GM19372 (cell line): Measurements from ENCODE around the gene HS6ST3.

ENCODE experiments used
- ATAC-seq: cut with Tn5 transposase; IDR thresholded peaks from one replicate; pipeline ENCODE4 v1.9.1; 2021; ENCODE audit warnings: mild to moderate bottlenecking, low read depth, moderate library complexity; ENCODE audit not compliant: unreplicated experiment

HS6ST3 gene

DNA sequence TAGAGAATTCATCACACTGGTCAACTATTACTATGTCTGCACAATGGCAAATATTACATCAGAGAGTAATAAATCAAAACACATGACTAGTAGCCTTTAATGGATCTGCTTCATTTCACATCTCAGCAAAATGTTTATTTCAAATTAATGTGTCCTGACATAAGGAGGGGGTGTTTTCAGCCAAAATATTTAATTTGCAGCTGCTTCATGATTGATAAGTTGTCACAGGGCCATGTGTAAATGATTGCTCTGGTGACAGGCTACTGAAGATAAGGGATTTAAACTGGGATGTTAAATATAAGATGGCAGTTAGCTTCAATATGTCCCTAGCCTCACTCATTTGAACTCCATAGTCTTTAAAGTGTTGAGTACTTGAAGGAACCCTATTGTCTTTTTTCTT, 601.1 kb downstream of the HS6ST3 start:
- no peak for ATAC-seq

DNA sequence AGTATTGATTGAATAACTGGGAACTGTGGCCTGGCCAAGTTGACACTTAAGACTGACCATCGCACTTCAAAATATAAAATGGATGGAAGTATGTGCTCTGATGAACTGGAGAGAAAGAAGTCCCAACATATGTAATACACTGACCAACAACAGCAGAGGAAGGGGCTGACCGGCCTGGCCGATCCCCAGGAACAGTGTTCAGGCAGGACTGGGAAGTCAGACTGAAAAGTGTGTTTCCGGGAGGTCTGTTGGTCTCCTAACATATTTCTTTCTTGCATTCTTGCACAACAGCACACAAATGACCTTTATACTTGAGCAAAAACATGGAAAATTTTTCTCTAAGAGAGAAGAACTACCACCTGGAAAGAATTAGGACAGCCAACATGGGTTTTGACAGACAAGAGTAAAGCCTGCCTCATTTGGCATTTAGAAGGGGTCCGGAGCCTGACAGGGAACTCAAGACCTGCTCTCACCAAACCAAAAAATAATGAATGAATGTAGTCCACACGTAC, 606.5 kb downstream of the HS6ST3 start:
- ATAC-seq: no peak

DNA sequence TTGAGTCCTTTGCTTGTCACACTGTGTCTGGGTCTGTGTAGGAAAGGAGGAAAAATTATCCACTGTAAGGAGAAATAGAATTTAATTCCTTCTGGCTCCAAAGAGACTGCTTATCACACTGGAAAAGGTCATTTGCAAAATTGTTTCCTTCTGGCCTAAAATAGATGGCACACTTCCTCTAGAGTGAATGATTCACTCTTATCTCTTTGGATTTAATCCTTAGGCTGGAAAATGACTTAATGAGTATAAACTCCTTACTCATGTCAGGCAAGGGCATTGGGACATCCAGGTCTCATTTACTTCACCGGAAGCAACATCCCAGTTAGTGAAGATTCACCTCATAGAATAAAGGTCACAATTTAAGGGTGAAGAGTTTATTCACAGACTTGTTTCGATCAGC, 610.8 kb downstream of the HS6ST3 start:
- no peak for ATAC-seq

GRCh38 chr13:96707146-96707545, 617.2 kb downstream of the HS6ST3 start:
- no peak for ATAC-seq

DNA sequence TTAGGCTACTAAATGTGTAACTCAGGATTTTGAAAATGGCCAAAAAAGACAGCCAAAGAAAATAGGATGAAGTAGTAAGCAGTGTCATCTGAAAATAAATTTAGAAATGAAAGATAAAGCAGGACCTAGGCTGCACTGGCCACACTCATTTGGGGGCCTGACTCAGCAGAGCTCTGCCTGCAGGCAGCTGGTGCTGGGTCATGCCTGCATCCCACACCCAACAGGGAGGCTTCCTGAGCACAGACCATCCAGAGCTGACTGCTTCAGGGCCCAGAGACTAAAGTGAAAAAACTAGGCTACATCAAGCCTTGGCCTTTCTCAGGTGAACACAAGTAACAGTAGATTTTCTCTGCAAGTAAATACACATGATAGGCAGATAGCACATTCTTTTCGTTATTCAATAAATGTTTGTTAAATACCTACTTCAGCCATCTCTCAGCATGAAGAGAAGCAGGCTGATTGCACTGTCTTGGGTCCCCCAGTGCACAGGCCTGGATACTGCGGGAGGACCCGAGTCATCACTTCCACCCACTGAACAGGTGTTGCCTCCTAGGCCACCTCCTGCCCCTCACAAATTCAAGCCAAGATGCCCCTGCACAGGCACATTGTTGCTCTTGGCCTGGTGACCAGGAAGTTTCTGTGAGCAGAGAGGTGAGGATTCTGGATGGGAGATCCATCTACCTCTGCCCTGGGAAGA, 620.4 kb downstream of the HS6ST3 start:
- no peak for ATAC-seq

DNA sequence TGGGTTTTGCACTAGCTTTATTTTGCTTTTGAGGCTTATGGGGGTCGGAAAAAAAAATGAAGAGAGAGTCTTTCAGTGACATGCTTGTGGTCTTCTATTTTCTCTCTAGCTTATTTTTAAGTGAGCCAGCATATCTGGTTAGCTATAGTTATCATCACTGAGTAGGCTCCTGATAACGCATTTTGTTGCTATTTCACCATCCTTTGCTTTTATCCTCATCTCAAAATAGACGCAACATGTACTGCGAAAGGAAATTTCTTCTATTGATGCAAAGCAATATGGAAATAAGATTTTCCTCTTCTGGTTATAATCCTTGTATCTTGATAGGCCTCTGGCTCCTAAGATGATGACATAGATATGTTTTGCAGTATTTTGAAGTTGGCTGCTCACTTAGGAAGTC, 630.5 kb downstream of the HS6ST3 start:
- ATAC-seq: no peak

DNA sequence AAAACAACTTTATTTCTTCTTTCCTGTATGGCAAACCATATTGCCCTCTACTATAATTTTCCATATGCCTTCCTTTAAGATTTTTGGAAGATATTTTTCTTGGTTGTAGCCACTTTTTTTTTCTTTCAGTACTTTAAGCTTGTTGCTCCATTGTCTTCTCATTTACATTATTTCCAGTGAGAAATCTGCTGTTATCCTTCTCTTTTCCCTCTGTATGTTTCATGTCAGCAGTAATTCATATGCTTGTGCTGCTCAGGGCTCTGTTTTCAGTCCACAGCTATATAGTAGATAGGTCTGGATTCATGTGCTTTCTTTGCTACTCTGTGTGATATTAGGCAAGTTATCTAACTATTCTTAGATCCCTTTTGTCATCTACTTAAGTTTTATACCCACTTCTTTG, 636.7 kb downstream of the HS6ST3 start:
- no peak for ATAC-seq

DNA sequence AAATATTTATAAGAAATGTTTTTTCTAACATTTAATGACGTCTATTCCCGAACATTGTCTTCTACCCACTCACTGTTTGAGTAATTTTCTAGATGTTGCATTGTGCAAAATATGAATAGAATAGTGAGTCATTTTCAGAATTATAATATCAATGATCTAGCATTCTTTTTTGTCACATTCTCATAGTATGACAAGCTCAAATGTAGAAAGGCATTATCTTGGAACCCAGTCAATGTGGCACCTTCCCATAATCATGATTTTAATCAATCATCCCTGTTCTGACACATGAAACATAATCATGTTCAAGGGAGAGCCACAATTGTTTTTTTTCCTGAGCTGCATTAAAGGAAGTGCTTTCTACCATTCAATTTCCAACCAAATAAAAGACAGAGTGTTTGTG, 638.6 kb downstream of the HS6ST3 start:
- ATAC-seq: no peak

- ATAC-seq: no peak
Observed at GRCh38 chr13:96730676-96731075, 640.8 kb downstream of the HS6ST3 start.

DNA sequence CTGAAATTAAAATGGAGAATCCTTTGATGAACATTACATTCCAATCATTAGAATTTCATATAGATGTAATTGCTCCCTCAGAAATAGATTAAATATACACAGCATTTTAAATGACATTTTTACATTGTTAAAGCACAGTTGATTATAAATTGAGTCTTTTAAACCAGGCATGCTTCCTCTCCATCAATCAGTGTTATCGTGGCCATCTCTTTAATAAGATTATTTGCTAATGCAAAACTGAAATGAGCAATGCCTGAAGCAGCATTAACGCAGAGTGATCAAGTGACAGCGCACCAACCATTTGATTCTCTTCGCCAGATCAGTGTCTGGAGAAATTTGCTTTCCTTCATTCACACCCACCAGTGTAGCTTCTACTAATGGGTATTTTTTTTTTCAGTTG, 644.6 kb downstream of the HS6ST3 start:
- ATAC-seq: no peak

DNA sequence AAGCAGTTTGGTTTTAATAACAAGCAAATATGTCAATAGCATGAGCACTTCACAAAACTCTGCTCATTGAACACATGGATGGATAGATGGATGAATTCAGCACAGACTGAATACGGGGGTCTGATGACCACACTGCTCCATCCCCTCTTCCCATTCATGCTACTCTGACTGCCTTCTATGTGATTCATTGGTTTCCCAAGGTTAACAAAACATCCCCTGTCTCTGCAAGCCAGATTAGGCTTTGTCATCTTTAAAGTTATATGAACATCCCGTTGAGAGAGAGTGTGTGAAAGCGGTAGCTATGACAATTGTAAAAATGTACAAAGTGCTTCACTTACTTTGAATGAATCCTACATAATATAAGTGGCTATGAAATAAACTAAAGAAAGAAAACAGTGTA, 651.9 kb downstream of the HS6ST3 start:
- no peak for ATAC-seq

GRCh38 chr13:96743296-96744089, 653.6 kb downstream of the HS6ST3 start:
- no peak for ATAC-seq

DNA sequence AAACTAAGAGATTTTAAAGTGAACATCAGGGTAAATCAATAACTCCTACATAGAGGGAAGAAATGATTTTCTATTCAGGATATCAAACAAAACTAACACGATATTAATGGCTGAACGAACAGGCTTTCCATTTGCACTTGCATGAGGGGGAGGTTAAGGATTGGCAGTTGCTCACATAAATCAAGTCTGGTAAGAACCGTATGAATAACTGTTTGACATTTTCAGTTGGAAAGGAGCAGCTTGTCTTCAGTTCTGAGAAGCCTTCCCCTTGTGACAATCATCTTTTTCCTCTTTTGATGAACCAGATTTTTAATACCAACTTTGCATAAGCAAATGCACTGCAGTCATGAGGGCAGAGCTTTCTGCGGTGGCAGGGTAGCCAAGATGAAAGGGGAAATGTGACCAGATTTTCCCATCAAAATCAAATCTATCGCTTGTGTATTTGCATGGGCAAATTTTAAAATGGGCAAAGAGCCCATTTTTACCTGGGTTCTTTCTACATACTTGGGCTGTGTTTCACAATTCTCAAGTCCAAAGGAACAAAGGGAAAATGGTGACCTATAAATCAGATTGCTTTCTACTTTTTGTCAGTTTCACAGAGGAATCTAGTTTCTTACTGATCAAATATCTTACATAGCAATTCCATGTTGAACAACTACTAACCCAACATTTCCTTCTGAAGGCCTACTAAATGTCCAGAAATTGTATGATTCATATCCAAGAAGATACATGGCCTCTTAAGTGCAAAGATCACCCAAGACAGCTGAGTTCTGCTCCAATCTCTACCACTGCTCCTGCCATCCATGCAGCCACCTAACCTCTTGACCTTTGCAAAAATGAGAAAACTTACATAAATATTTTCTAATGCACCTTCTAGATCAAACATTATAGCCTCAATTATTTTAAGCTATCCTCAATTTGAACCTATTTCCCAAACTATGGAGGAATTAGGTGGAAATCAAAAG, 654.7 kb downstream of the HS6ST3 start:
- no peak for ATAC-seq

DNA sequence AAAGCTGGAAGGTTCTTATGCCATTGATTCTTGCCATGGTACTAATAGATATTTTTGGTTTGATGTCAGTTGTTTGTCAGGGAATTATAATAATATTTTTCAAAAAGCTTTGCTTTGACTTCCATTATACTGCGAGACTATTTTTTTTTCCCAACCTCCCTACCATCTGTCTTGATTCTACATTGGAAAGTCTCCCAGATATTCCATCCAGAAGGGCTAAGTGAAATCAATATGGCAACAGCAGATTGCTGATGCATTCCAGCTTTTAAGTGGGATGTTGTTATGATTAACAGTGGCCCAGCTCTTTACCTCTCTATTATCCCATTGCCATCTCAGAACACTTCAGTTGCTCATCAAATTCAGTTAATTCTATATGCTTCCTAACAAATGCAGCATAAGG, 657.0 kb downstream of the HS6ST3 start:
- ATAC-seq: no peak

DNA sequence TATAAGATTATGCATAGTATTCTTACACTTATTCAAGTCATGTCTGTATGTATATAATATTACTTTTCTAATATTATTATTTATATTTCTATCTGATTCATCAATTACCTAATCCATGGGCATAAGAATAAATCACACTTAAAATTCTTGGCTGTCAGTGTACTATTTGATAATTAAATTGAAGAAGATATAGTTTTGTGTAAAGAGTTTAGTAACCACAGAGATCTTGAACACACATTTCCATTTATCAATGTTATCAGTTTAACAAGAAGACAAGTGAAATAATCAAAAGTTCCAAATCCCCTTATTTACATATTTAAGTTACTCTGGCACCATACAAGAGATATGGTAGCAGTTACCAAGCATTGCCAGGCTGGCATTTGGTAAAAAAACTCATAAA, 659.9 kb downstream of the HS6ST3 start:
- no peak for ATAC-seq

DNA sequence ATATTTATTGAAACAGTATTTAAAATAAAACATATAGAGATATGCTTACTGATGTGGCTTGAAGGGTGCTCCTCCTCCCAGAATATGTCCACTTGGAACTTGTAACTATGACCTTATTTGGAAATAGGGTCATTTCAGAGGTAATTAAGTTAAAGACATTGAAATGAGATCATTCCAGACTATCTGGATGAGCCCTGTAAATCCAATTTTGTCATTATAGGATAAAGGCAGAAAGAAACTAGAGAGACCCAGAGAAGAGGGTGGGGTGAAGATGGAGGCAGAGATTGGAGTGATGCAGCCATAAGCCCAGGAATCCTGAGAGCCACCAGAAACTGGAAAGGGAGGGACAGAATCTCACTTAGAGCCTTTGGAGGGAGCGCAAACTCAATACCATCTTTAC, 661.2 kb downstream of the HS6ST3 start:
- no peak for ATAC-seq

DNA sequence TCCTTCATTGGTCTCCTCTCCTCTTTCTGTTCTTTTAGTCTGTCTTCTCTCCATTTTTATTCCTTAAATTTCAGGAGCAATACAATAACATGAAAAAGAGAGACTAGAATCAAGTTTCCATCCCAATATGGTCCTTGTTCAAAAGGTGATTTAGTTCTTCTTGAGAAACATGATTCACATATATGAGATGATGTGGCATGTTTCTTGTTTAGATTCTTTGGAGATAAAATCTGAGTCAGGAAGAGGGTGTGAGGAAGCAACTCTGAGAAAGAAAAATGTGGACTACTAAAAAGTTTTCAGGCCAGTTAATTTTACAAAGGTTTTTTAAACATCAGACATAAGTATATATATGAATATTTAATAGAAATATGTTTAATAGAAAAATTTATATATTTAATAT, 673.0 kb downstream of the HS6ST3 start:
- ATAC-seq: no peak

GRCh38 chr13:96766306-96766705, 676.4 kb downstream of the HS6ST3 start:
- no peak for ATAC-seq

DNA sequence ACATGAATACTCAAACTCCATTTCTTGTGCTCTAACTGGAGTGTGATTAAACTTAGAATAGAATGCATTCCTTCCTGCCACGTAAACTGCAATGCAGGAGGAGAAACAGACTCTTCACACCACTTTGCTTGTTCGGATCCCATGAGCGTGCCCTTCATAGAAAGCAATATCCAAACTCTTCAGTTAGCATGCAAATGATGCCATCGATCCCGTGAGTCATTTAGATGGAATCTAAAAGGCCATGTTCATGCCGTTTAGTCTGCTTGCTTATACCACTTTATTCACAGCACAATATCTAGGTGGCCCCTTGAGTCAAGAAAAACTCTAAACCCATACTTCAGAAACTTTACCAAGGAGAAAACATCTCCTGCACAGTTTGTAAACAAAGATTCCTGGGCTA, 678.6 kb downstream of the HS6ST3 start:
- no peak for ATAC-seq

GRCh38 chr13:96769874-96770273, 680.0 kb downstream of the HS6ST3 start:
- no peak for ATAC-seq
